ENCODE results near the gene ENOX1. TPM values are rescaled to one million over a fixed set of nuclear protein-coding genes. Genes with fewer than 3 reads are reported as not detected.

ENOX1 gene
- total RNA-seq, 2 donors from 2014 or later, result 1.3 to 2.4 TPM

DNA sequence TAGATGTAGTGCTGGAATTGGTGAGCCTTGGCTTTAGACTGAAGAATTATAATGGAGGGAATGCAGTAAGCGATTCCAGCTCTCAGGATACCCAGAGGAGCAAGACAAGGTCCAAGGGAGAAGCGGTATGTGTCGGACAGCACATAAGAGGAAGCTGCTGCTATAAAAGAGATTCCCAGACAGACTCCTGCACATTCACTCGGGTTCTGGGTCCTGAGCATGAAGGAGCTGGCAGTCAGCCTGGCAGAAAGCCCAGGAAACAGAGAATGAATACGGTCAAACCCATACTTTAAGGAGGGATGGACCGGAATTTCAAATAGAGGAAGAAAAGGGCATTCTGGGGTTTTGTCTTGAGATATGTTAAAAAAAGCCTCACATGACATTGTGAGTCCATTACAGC is 455.1 kb downstream of the ENOX1 start:
- Histone ChIP-seq H3K4me3 (no peak overlapping the region), H3K36me3 (no peaks in the 10 kb centered on the region), H3K4me1 (peaks cover 0 to 8% of the 10 kb centered on the region in 2 donors), H3K9me3 (no peaks in the 10 kb centered on the region), H3K27ac (no peak overlapping the region), H3K27me3 (no peaks in the 10 kb centered on the region)
- TF ChIP-seq, protein P1, sequence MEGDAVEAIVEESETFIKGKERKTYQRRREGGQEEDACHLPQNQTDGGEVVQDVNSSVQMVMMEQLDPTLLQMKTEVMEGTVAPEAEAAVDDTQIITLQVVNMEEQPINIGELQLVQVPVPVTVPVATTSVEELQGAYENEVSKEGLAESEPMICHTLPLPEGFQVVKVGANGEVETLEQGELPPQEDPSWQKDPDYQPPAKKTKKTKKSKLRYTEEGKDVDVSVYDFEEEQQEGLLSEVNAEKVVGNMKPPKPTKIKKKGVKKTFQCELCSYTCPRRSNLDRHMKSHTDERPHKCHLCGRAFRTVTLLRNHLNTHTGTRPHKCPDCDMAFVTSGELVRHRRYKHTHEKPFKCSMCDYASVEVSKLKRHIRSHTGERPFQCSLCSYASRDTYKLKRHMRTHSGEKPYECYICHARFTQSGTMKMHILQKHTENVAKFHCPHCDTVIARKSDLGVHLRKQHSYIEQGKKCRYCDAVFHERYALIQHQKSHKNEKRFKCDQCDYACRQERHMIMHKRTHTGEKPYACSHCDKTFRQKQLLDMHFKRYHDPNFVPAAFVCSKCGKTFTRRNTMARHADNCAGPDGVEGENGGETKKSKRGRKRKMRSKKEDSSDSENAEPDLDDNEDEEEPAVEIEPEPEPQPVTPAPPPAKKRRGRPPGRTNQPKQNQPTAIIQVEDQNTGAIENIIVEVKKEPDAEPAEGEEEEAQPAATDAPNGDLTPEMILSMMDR (IDR thresholded peaks at IDR 0.05), result no peak
- DNase-seq (ENCODE audit: low spot score), result no peak

DNA sequence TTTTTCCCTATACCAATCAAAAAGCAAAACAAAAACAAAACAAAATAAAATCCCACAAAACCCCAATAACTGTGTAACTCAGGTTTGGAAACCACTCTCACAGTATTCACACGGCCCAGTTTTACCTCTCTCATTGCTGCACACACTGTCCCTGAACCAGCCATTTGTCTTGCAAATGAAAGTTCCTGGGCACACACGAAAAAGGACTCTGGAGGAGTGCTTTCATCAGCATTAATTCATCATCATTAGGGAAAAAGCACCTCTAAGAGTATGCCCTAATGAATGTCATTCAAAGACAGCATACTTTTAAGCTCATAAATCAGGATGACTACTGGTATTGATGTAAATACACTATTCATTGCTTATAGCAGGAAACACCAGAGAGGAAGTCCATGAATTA is 457.1 kb downstream of the ENOX1 start:
- Histone ChIP-seq H3K4me1 (no peaks in the 10 kb centered on the region), H3K36me3 (no peaks in the 10 kb centered on the region), H3K27ac (no peak overlapping the region), H3K4me3 (no peak overlapping the region), H3K9me3 (no peaks in the 10 kb centered on the region), H3K27me3 (no peaks in the 10 kb centered on the region)
- TF ChIP-seq, protein P1 (IDR thresholded peaks at IDR 0.05), result no peak
- DNase-seq (ENCODE audit: low spot score), result no peak

DNA sequence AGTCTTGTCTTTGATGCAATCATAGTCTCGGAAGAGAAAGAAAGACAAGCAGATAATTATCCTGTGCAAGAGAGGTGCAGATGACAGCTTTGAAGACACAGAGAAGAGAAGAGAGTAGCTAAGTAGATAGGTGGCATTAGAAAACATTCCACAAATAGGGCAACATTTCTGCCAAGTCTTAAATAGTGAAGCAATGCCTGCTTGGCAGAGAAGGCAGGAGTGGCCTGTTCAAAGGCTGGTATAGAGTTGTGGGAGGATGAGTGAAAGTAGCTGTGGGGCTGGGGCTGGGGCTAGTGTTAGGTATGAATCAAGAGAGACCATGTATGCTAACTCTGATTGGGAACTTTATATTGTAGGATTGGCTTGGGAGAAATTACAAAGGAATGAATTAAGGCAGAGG is 457.9 kb downstream of the ENOX1 start:
- TF ChIP-seq, protein P1 (IDR thresholded peaks at IDR 0.05), result no peak
- H3K4me1 ChIP-seq, result no peaks in the 10 kb centered on the region
- H3K4me3 ChIP-seq, result no peak overlapping the region
- no peak for DNase-seq (ENCODE audit: low spot score)
- no peak overlapping the region for H3K27ac ChIP-seq
- no peaks in the 10 kb centered on the region for H3K36me3 ChIP-seq
- no peaks in the 10 kb centered on the region for H3K27me3 ChIP-seq
- no peaks in the 10 kb centered on the region for H3K9me3 ChIP-seq

DNA sequence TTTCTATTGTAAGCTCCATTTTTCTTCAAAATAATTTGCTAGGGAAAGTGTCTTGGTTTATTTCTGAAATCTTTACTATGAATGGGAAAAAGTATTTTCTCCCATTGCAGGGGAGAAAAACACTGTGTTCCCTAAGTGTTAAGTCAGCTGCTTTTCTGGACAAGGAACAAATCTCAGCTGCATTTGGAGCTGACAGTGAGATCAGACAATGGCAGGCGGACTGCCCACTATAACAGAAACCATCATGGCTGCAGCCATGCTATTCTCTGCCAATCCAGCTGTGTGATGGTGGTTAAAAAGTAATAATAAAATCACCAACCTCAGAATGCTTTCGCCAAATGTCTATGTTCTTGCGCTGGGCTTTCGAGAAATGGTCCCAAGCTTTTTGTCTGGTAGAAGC is 460.7 kb downstream of the ENOX1 start:
- no peak overlapping the region for H3K4me3 ChIP-seq
- no peak overlapping the region for H3K27ac ChIP-seq
- no peaks in the 10 kb centered on the region for H3K27me3 ChIP-seq
- DNase-seq (ENCODE audit: low spot score), result no peak
- TF ChIP-seq, protein P1 (IDR thresholded peaks at IDR 0.05), result no peak
- H3K4me1 ChIP-seq, result no peaks in the 10 kb centered on the region
- H3K36me3 ChIP-seq, result no peaks in the 10 kb centered on the region
- no peaks in the 10 kb centered on the region for H3K9me3 ChIP-seq

DNA sequence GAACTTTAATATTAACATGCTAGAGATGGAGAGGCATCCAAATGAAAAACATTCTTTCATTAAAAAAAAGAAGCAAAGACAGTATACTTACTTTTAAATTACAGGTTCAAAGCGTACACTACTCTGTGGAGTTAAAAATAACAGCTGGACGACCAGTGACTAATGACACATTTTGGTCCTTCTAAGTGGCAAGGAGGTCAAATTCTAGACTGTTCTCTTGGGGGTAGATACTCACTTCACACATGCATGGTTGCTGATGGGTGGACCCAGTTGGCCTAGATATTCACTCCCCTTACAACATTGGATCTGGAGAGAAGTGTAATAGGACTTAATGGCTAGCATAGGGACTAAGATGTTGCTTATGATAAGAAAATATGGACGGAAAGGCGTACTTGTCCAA is 461.1 kb downstream of the ENOX1 start:
- H3K27ac ChIP-seq, result no peak overlapping the region
- TF ChIP-seq, protein P1 (IDR thresholded peaks at IDR 0.05), result no peak
- H3K36me3 ChIP-seq, result no peaks in the 10 kb centered on the region
- no peaks in the 10 kb centered on the region for H3K9me3 ChIP-seq
- DNase-seq (ENCODE audit: low spot score), result no peak
- no peaks in the 10 kb centered on the region for H3K27me3 ChIP-seq
- H3K4me3 ChIP-seq, result no peak overlapping the region
- no peaks in the 10 kb centered on the region for H3K4me1 ChIP-seq

DNA sequence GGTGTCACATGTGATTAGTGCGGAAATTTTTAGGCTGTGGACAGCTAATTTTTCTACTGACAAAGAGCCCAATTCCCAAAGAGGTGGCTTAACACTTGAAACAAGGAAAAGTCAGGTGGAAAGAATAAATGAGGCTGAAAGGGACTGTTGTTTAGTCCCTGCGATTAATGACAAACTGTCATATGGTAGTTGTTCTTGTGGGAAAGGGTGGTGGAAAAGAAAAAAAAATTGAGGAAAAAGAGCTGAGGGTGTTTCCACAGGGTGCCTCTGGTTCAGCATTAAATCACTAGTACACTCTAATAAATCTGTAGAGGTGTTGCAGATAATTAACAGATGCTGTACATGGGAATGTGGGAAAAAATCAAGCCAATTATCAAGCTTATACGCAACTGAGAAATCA is 462.6 kb downstream of the ENOX1 start:
- no peak overlapping the region for H3K27ac ChIP-seq
- no peaks in the 10 kb centered on the region for H3K36me3 ChIP-seq
- TF ChIP-seq, protein P1 (IDR thresholded peaks at IDR 0.05), result no peak
- no peaks in the 10 kb centered on the region for H3K27me3 ChIP-seq
- H3K4me1 ChIP-seq, result no peaks in the 10 kb centered on the region
- H3K4me3 ChIP-seq, result no peak overlapping the region
- no peak for DNase-seq (ENCODE audit: low spot score)
- H3K9me3 ChIP-seq, result no peaks in the 10 kb centered on the region
